ENCODE data around the gene GPR15.

Gene GPR15

DNA sequence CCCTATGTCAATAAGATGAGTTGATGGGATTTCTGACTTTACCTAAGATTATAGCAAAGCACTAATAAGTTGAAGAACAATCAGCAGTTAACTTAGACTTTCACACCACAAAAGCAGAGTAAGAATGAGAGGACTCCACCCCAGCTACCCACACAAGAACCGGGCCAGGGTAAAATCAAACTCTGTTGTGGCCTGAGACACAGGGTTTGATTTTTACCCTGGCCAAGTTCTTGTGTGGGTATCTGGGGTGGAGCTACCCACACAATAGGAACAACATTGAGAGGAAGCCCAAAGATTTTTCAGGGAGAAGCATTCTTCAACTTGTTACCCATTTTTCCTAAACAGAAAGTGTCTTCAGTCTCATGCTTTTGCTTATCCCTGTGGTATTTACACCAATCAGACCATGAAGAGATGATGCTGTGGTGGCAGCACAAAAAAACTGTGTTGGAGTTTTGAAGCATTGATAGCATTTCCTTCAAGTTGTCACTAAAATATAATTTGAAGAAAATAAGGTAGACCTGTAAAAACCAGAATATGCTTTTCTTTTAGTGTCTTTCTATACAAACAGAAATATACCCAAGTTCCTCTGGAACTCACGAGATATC is 36.0 kb downstream of the GPR15 start:
- H3K9ac ChIP-seq (ENCODE audit: low read length) = no peak overlapping the region
- no peak overlapping the region for H3K4me3 ChIP-seq (ENCODE audit: low read length)
- no peak for DNase-seq
- peaks cover 4% of the 10 kb centered on the region; the same call in 1 of the 2 replicates for H3F3A ChIP-seq (ENCODE audit: insufficient read depth, low read length)
- no peak overlapping the region for H3K4me2 ChIP-seq (ENCODE audit: low read depth, low read length)
- no peaks in the 10 kb centered on the region for H3K79me2 ChIP-seq (ENCODE audit: low read length)
- no peak overlapping the region for H2AFZ ChIP-seq (ENCODE audit: low read length)
- no peaks in the 10 kb centered on the region for H3K27me3 ChIP-seq (replicated peaks; ENCODE audit: insufficient read depth, low read length)
- no peaks in the 10 kb centered on the region for H4K20me1 ChIP-seq (ENCODE audit: insufficient read depth, low read length)
- peaks cover 18% of the 10 kb centered on the region for H3K4me1 ChIP-seq (ENCODE audit: low read length)
- no peaks in the 10 kb centered on the region for H3K36me3 ChIP-seq (replicated peaks; ENCODE audit: insufficient read depth, low read length)
- H3K27ac ChIP-seq (ENCODE audit: low read length) = no peak overlapping the region
- no peaks in the 10 kb centered on the region for H3K9me2 ChIP-seq (replicated peaks; ENCODE audit: insufficient read depth, low read length)
- no peaks in the 10 kb centered on the region for H3K9me3 ChIP-seq (replicated peaks; ENCODE audit: insufficient read depth, low read length)
- TF ChIP-seq EZH2 (optimal IDR thresholded peaks at IDR 0.05; ENCODE audit: low read depth, low read length) = no peak
- TF ChIP-seq, protein P1, sequence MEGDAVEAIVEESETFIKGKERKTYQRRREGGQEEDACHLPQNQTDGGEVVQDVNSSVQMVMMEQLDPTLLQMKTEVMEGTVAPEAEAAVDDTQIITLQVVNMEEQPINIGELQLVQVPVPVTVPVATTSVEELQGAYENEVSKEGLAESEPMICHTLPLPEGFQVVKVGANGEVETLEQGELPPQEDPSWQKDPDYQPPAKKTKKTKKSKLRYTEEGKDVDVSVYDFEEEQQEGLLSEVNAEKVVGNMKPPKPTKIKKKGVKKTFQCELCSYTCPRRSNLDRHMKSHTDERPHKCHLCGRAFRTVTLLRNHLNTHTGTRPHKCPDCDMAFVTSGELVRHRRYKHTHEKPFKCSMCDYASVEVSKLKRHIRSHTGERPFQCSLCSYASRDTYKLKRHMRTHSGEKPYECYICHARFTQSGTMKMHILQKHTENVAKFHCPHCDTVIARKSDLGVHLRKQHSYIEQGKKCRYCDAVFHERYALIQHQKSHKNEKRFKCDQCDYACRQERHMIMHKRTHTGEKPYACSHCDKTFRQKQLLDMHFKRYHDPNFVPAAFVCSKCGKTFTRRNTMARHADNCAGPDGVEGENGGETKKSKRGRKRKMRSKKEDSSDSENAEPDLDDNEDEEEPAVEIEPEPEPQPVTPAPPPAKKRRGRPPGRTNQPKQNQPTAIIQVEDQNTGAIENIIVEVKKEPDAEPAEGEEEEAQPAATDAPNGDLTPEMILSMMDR (IDR thresholded peaks at IDR 0.05; ENCODE audit: low read length) = no peak
- TF ChIP-seq EZH2phosphoT487 (IDR thresholded peaks at IDR 0.05; ENCODE audit: low read length) = no peak

DNA sequence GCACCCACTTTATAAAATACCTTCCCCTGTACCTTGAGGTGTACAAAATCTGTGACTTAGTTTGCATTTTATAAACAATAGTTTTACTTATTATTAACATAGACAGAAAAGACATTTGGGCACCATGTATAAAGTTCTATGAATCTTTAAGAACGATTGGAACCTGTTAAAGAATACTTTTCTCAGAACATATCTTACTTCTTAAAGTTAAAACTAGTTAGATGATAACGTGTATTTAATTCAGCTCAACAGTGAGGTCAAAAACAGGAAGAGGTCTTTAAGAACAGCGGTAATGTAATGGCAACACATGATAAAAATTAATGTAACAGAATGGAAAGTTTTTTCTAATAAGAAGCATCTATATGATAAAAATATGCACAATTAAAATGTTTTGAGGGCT is 36.6 kb downstream of the GPR15 start:
- Histone ChIP-seq H3K27ac (ENCODE audit: low read length) (no peak overlapping the region), H3K4me2 (ENCODE audit: low read depth, low read length) (no peak overlapping the region), H3K4me1 (ENCODE audit: low read length) (peaks cover 14% of the 10 kb centered on the region), H3K9me2 (replicated peaks; ENCODE audit: insufficient read depth, low read length) (no peaks in the 10 kb centered on the region), H3K9me3 (replicated peaks; ENCODE audit: insufficient read depth, low read length) (no peaks in the 10 kb centered on the region), H3K27me3 (replicated peaks; ENCODE audit: insufficient read depth, low read length) (no peaks in the 10 kb centered on the region), H3F3A (ENCODE audit: insufficient read depth, low read length) (peaks cover 2% of the 10 kb centered on the region; the same call in 1 of the 2 replicates), H3K36me3 (replicated peaks; ENCODE audit: insufficient read depth, low read length) (no peaks in the 10 kb centered on the region), H2AFZ (ENCODE audit: low read length) (no peak overlapping the region), H4K20me1 (ENCODE audit: insufficient read depth, low read length) (no peaks in the 10 kb centered on the region), H3K9ac (ENCODE audit: low read length) (no peak overlapping the region), H3K4me3 (ENCODE audit: low read length) (no peak overlapping the region), H3K79me2 (ENCODE audit: low read length) (no peaks in the 10 kb centered on the region)
- TF ChIP-seq, protein P1 (IDR thresholded peaks at IDR 0.05; ENCODE audit: low read length) = no peak
- TF ChIP-seq EZH2phosphoT487 (IDR thresholded peaks at IDR 0.05; ENCODE audit: low read length) (no peak), EZH2 (optimal IDR thresholded peaks at IDR 0.05; ENCODE audit: low read depth, low read length) (no peak)
- DNase-seq = no peak

DNA sequence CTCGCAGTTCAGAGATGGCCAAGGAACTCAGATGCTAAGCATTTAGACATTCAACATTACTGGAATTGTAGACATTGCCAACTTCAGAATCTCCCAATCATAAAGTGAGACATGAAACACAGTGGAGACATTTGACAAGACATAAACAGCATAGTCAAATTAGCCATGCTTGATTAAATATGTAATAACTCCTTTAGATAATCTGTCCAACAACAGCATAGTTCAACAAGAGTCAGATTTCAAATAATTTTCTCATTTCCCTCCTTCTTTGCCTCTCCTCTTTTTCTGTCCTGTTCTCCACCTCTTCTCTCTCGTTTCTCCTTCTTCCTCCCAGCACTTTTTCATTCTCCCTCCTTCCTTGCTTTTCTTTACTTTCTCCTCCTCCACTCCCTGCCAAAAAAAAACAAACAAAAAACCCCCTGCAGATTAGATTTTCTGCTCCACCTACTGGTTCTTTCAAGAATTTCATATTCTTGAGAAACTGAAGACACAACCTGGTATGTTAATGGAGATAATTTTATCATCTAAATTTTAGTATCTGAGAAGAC is 41.5 kb downstream of the GPR15 start:
- Histone ChIP-seq H2AFZ (ENCODE audit: low read length) (no peak overlapping the region), H3K79me2 (ENCODE audit: low read length) (no peaks in the 10 kb centered on the region), H3K36me3 (replicated peaks; ENCODE audit: insufficient read depth, low read length) (no peaks in the 10 kb centered on the region), H3K4me3 (ENCODE audit: low read length) (no peak overlapping the region), H3K27ac (ENCODE audit: low read length) (no peak overlapping the region), H3K4me2 (ENCODE audit: low read depth, low read length) (no peak overlapping the region), H4K20me1 (ENCODE audit: insufficient read depth, low read length) (no peaks in the 10 kb centered on the region), H3K4me1 (ENCODE audit: low read length) (no peaks in the 10 kb centered on the region), H3K9me3 (replicated peaks; ENCODE audit: insufficient read depth, low read length) (no peaks in the 10 kb centered on the region), H3K9me2 (replicated peaks; ENCODE audit: insufficient read depth, low read length) (no peaks in the 10 kb centered on the region), H3K9ac (ENCODE audit: low read length) (no peak overlapping the region), H3F3A (ENCODE audit: insufficient read depth, low read length) (0 out of 2 replicates have a peak, but pooled peaks cover 3% of the 10 kb centered on the region), H3K27me3 (replicated peaks; ENCODE audit: insufficient read depth, low read length) (no peaks in the 10 kb centered on the region)
- TF ChIP-seq, protein P1 (IDR thresholded peaks at IDR 0.05; ENCODE audit: low read length) = peak; percentile 64
- TF ChIP-seq EZH2phosphoT487 (IDR thresholded peaks at IDR 0.05; ENCODE audit: low read length) (no peak), EZH2 (optimal IDR thresholded peaks at IDR 0.05; ENCODE audit: low read depth, low read length) (no peak)
- no peak for DNase-seq

Data from MM.1S (cell line).